DOHH2 (cell line): ENCODE results near the gene ARHGEF26.

Experiments
- EZH2phosphoT487 ChIP-seq: fragments of 200-600 bp; sonication (generic); IDR thresholded peaks from 2 replicates; pipeline ENCODE4 v1.6.1; 2017; ENCODE audit warnings: borderline replicate concordance, mild to moderate bottlenecking, antibody characterized with exemption, low read length, moderate library complexity, mixed read lengths
- TF ChIP-seq, protein P1 (sequence below): fragments of 200-600 bp; sonication (generic); IDR thresholded peaks from one replicate; pipeline ENCODE4 v1.5.1; 2014; ENCODE audit warnings: antibody characterized with exemption, mild to moderate bottlenecking, low read depth, low read length; ENCODE audit not compliant: poor library complexity, severe bottlenecking

- TF ChIP-seq, protein P1, sequence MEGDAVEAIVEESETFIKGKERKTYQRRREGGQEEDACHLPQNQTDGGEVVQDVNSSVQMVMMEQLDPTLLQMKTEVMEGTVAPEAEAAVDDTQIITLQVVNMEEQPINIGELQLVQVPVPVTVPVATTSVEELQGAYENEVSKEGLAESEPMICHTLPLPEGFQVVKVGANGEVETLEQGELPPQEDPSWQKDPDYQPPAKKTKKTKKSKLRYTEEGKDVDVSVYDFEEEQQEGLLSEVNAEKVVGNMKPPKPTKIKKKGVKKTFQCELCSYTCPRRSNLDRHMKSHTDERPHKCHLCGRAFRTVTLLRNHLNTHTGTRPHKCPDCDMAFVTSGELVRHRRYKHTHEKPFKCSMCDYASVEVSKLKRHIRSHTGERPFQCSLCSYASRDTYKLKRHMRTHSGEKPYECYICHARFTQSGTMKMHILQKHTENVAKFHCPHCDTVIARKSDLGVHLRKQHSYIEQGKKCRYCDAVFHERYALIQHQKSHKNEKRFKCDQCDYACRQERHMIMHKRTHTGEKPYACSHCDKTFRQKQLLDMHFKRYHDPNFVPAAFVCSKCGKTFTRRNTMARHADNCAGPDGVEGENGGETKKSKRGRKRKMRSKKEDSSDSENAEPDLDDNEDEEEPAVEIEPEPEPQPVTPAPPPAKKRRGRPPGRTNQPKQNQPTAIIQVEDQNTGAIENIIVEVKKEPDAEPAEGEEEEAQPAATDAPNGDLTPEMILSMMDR = no peak
- no peak for TF ChIP-seq EZH2phosphoT487
These were observed 120.3 kb downstream of the ARHGEF26 start for GRCh38 chr3:154241496-154241895.
